WTC11 (cell line): Measurements from ENCODE around the gene PDZD2. TPM values are rescaled to one million over a fixed set of nuclear protein-coding genes. Genes with fewer than 3 reads are reported as not detected.
A peak's percentile ranks its signal among the peaks of the same experiment; 100 is the strongest.

Experiments used
- ATAC-seq: fragments of 200-7000 bp; cut with Tn5 transposase; 2 replicates; pipeline ENCODE4 v1.10.0; 2021; ENCODE audit warnings: mild to moderate bottlenecking, moderate library complexity
- CTCF ChIA-PET: fragments of 300-600 bp; sonication (Branson Sonifier 250); formaldehyde crosslinking; loops from one replicate; lab custom pipeline; 2021; ENCODE audit warnings: antibody characterized with exemption; lab: Charles Lee
- POLR2A ChIA-PET: fragments of 350-600 bp; sonication (Branson Sonifier 250); formaldehyde crosslinking; loops from one replicate; lab custom pipeline; 2021; ENCODE audit warnings: antibody characterized with exemption; lab: Charles Lee
- DNase-seq: peaks from one replicate; pipeline ENCODE4 v3.0.0; 2021; ENCODE audit warnings: low spot score
- H3K27ac Mint-ChIP-seq: 2 replicates; pipeline ENCODE4 v1.8.0; 2021; ENCODE audit warnings: mixed read lengths
- H3K27me3 Mint-ChIP-seq: 2 replicates; pipeline ENCODE4 v1.8.0; 2021; ENCODE audit warnings: low read depth, mild to moderate bottlenecking, moderate library complexity, mixed read lengths
- H3K36me3 Mint-ChIP-seq: 2 replicates; pipeline ENCODE4 v1.8.0; 2021; ENCODE audit warnings: mixed read lengths
- H3K4me1 Mint-ChIP-seq: 2 replicates; pipeline ENCODE4 v1.8.0; 2022; ENCODE audit warnings: mixed read lengths
- H3K4me3 Mint-ChIP-seq: 2 replicates; pipeline ENCODE4 v1.8.0; 2021; ENCODE audit warnings: mild to moderate bottlenecking, moderate library complexity, mixed read lengths
- H3K9me3 Mint-ChIP-seq: 2 replicates; pipeline ENCODE4 v1.8.0; 2021; ENCODE audit warnings: mixed read lengths
- ARID4B ChIP-seq: sonication (generic); formaldehyde crosslinking; IDR thresholded peaks from 2 replicates; pipeline ENCODE4 v1.8.0; 2023; ENCODE audit warnings: missing genetic modification reagents, mild to moderate bottlenecking, borderline replicate concordance
- ATF3 ChIP-seq: sonication (generic); formaldehyde crosslinking; conservative IDR thresholded peaks from 2 replicates; pipeline ENCODE4 v1.8.1; 2022; ENCODE audit warnings: mild to moderate bottlenecking, missing genetic modification reagents
- CBFB ChIP-seq: sonication (generic); formaldehyde crosslinking; IDR thresholded peaks from 2 replicates; pipeline ENCODE4 v1.8.1; 2022; ENCODE audit warnings: mild to moderate bottlenecking, low read depth, missing genetic modification reagents
- CDX4 ChIP-seq: fragments of 250-450 bp; sonication (Bioruptor Pico); IDR thresholded peaks from 2 replicates; pipeline ENCODE4 v1.9.0; 2021; ENCODE audit warnings: moderate library complexity, mild to moderate bottlenecking, inconsistent platforms, borderline replicate concordance
- CREM ChIP-seq: sonication (generic); formaldehyde crosslinking; IDR thresholded peaks from 2 replicates; pipeline ENCODE4 v1.8.1; 2022; ENCODE audit warnings: mild to moderate bottlenecking, missing genetic modification reagents, moderate library complexity
- ERG ChIP-seq: fragments of 250-450 bp; sonication (Bioruptor Pico); IDR thresholded peaks from 2 replicates; pipeline ENCODE4 v1.8.0; 2021; ENCODE audit warnings: mild to moderate bottlenecking
- FOXP4 ChIP-seq: sonication (generic); formaldehyde crosslinking; IDR thresholded peaks from 2 replicates; pipeline ENCODE4 v1.8.0; 2022; ENCODE audit warnings: mild to moderate bottlenecking, missing genetic modification reagents
- NFE2L1 ChIP-seq: sonication (generic); formaldehyde crosslinking; IDR thresholded peaks from 2 replicates; pipeline ENCODE4 v1.8.1; 2023; ENCODE audit warnings: missing genetic modification reagents
- NFYB ChIP-seq: sonication (generic); formaldehyde crosslinking; conservative IDR thresholded peaks from 2 replicates; pipeline ENCODE4 v1.8.0; 2022; ENCODE audit warnings: low read depth, missing genetic modification reagents
- NR2C2 ChIP-seq: sonication (generic); formaldehyde crosslinking; IDR thresholded peaks from 2 replicates; pipeline ENCODE4 v1.8.0; 2022; ENCODE audit warnings: mild to moderate bottlenecking, missing genetic modification reagents
- RELA ChIP-seq: sonication (generic); formaldehyde crosslinking; IDR thresholded peaks from 2 replicates; pipeline ENCODE4 v1.8.1; 2022; ENCODE audit warnings: missing genetic modification reagents, mild to moderate bottlenecking, borderline replicate concordance
- TEAD1 ChIP-seq: sonication (generic); formaldehyde crosslinking; IDR thresholded peaks from 2 replicates; pipeline ENCODE4 v1.8.0; 2022; ENCODE audit warnings: mild to moderate bottlenecking, missing genetic modification reagents
- ZNF219 ChIP-seq: sonication (generic); formaldehyde crosslinking; IDR thresholded peaks from 2 replicates; pipeline ENCODE4 v1.8.0; 2023; ENCODE audit warnings: missing genetic modification reagents, mild to moderate bottlenecking, borderline replicate concordance
- ZNF396 ChIP-seq: fragments of 250-450 bp; sonication (Bioruptor Pico); IDR thresholded peaks from 2 replicates; pipeline ENCODE4 v1.8.0; 2021; ENCODE audit warnings: mild to moderate bottlenecking, moderate library complexity, borderline replicate concordance
- ZNF671 ChIP-seq: fragments of 250-450 bp; sonication (Bioruptor Pico); IDR thresholded peaks from 2 replicates; pipeline ENCODE4 v1.8.0; 2021; ENCODE audit warnings: mild to moderate bottlenecking
- total RNA-seq: library from RNA; stranded (reverse); gene quantifications from 3 replicates; pipeline ENCODE4 v1.2.3, GENCODE V29; 2021

Gene PDZD2
- total RNA-seq, 1 experiment from 2014 or later: 11.4 TPM

GRCh38 chr5:32083981-32084430, 445.1 kb downstream of the PDZD2 start (continued):
- TF ChIP-seq RELA (CRISPR knock-in tag): no peak
- TF ChIP-seq ZNF396 (CRISPR knock-in tag): no peak

- no peaks in the 10 kb centered on the region for H3K4me1 Mint-ChIP-seq
- POLR2A ChIA-PET: interaction anchor here (0.6 kb wide), 1 partner anchor 74 kb away, joined by 3 read pairs; no protein-coding TSS in a partner anchor
- H3K4me3 Mint-ChIP-seq: no peak overlapping the region
- H3K9me3 Mint-ChIP-seq: no peaks in the 10 kb centered on the region
- DNase-seq: no peak
- CTCF ChIA-PET: interaction anchor here (1.1 to 1.8 kb wide), 6 partner anchors 13 to 278 kb away, joined by 3 to 6 read pairs (median 3); no protein-coding TSS in a partner anchor
- TF ChIP-seq FOXP4 (CRISPR knock-in tag) (no peak), TEAD1 (no peak), CDX4 (no peak)
- H3K27ac Mint-ChIP-seq: no peak overlapping the region
- no peaks in the 10 kb centered on the region; the same call in 1 of the 2 replicates for H3K36me3 Mint-ChIP-seq
- no peaks in the 10 kb centered on the region for H3K27me3 Mint-ChIP-seq
- ATAC-seq: no peak
Measured at GRCh38 chr5:32087086-32088082, 448.5 kb downstream of the PDZD2 start.

- no peaks in the 10 kb centered on the region for H3K27me3 Mint-ChIP-seq
- ChIA-PET CTCF (interaction anchor here (1.1 to 1.3 kb wide), 3 partner anchors 13 to 279 kb away, joined by 3 to 5 read pairs (median 3); no protein-coding TSS in a partner anchor), POLR2A (interaction anchor here (0.6 kb wide), 1 partner anchor 73 kb away, joined by 3 read pairs; no protein-coding TSS in a partner anchor)
- ATAC-seq (no peak), DNase-seq (no peak)
- TF ChIP-seq ZNF671 (CRISPR knock-in tag): no peak
- no peak overlapping the region for H3K4me3 Mint-ChIP-seq
- no peaks in the 10 kb centered on the region for H3K9me3 Mint-ChIP-seq
- H3K36me3 Mint-ChIP-seq: no peaks in the 10 kb centered on the region; the same call in 1 of the 2 replicates
- peaks cover 5% of the 10 kb centered on the region for H3K4me1 Mint-ChIP-seq
- peak overlapping the region; percentile 33 for H3K27ac Mint-ChIP-seq
Measured at GRCh38 chr5:32088214-32088613, 449.3 kb downstream of the PDZD2 start.

GRCh38 chr5:32089146-32090000, 450.4 kb downstream of the PDZD2 start:
- Mint-ChIP-seq H3K4me3 (no peak overlapping the region), H3K27ac (no peak overlapping the region), H3K36me3 (no peaks in the 10 kb centered on the region; the same call in 1 of the 2 replicates), H3K27me3 (no peaks in the 10 kb centered on the region), H3K9me3 (no peaks in the 10 kb centered on the region), H3K4me1 (peaks cover 5% of the 10 kb centered on the region)
- no peak for ATAC-seq
- ChIA-PET CTCF (interaction anchor here (1.6 kb wide), 1 partner anchor 15 kb away, joined by 6 read pairs; no protein-coding TSS in a partner anchor), POLR2A (no interaction called here)
- DNase-seq: no peak
- TF ChIP-seq NR2C2 (CRISPR knock-in tag) (no peak), ERG (no peak), NFYB (CRISPR knock-in tag) (no peak), ZNF219 (CRISPR knock-in tag) (no peak), ATF3 (CRISPR knock-in tag) (no peak), ARID4B (CRISPR knock-in tag) (no peak), CREM (CRISPR knock-in tag) (no peak), NFE2L1 (CRISPR knock-in tag) (no peak), CBFB (CRISPR knock-in tag) (no peak)
